Right lobe of liver (tissue), 6 donors: Measurements from ENCODE around the gene ANAPC2. TPM values are rescaled to one million over a fixed set of nuclear protein-coding genes. Genes with fewer than 3 reads are reported as not detected.

Experiments
- ATAC-seq, 4 donors: fragments of 200-7000 bp; cut with Tn5 transposase; one replicate each; pipeline ENCODE4 v1.9.1; 2020; ENCODE audit warnings: mild to moderate bottlenecking in 4 of 4, moderate library complexity in 4 of 4
- DNase-seq, 3 donors: peaks; one replicate each; pipeline ENCODE4 v3.0.0-alpha.2; 2020
- H3K27ac ChIP-seq, 3 donors: fragments of 200-600 bp; one replicate each; pipeline ENCODE4 v1.8.0; 2022
- H3K27me3 ChIP-seq, 2 donors: fragments of 200-600 bp; one replicate each; pipeline ENCODE4 v1.8.0; 2022
- H3K36me3 ChIP-seq, 4 donors: fragments of 200-600 bp; sonication (generic) in 1 of 4; one replicate each; pipeline versions ENCODE4 v1.5.1 to v1.8.0; 2017 to 2022; ENCODE audit warnings: control low read depth in 1 of 4
- H3K4me1 ChIP-seq, 4 donors: fragments of 200-600 bp; sonication (generic) in 1 of 4; one replicate each; pipeline versions ENCODE4 v1.5.1 to v1.8.0; 2017 to 2022; ENCODE audit warnings: control low read depth in 1 of 4
- H3K4me3 ChIP-seq, 3 donors: fragments of 200-600 bp; one replicate each; pipeline ENCODE4 v1.8.0; 2022
- H3K9me3 ChIP-seq, 4 donors: fragments of 200-600 bp; sonication (generic) in 1 of 4; one replicate each; pipeline versions ENCODE4 v1.5.1 to v1.8.0; 2017 to 2022; ENCODE audit warnings: control low read depth in 1 of 4
- POLR2A ChIP-seq: fragments of 450-650 bp; IDR thresholded peaks from one replicate; pipeline ENCODE4 v1.6.1; 2017; ENCODE audit warnings: antibody characterized with exemption, mild to moderate bottlenecking
- WGBS: methylation state at CpG from one replicate; pipeline ENCODE4 v1.1.6; 2018; ENCODE audit warnings: low coverage, low lambda C conversion rate; ENCODE audit not compliant: insufficient coverage; ENCODE audit errors: missing lambda C conversion rate; 5-methylcytosine and 5-hydroxymethylcytosine counted together
- intact Hi-C, 2 donors: fragments of 100-400 bp; cut with DNase I; formaldehyde crosslinking; loops; one replicate each; pipeline versions ENCODE4 v1.11.2 to v1.14.1; 2022
- total RNA-seq, 6 experiments: library from RNA; depleted of rRNA in 2 of 6; stranded (reverse); fragments of >200 nt in 2 of 6; fragmentation: NEBNext Ultra II Directional in 3 of 6; extraction: Animal tissue kit (Norgen Biotek cat#: 25700) in 3 of 6; gene quantifications; one replicate each; pipeline versions ENCODE4 v1.1.0 to v1.2.4, GENCODE V29; 2016 to 2023
- TF ChIP-seq, protein P1 (sequence below), 4 donors: fragments of 200-600 bp in 3 of 4; fragments of 450-650 bp in 1 of 4; IDR thresholded peaks; one replicate each; pipeline versions ENCODE4 v1.5.1 to v1.8.0; 2016 to 2022; ENCODE audit warnings: antibody characterized with exemption in 4 of 4, mild to moderate bottlenecking in 2 of 4
- donor health status: DM: no; HTN: yes; CAD: no.
- donor health status: DM: no; HTN: no; CAD: no.
- donor health status: DM: no; HTN: no; CAD: no.
- donor health status: DM: no; HTN: yes; CAD: no.
- donor health status: DM: no; HTN: yes; CAD: no.

ANAPC2 gene
- total RNA-seq, 6 experiments from 2014 or later = 16.1 to 36.5 (median 27.9) TPM

- no peak for TF ChIP-seq POLR2A
- TF ChIP-seq, protein P1, sequence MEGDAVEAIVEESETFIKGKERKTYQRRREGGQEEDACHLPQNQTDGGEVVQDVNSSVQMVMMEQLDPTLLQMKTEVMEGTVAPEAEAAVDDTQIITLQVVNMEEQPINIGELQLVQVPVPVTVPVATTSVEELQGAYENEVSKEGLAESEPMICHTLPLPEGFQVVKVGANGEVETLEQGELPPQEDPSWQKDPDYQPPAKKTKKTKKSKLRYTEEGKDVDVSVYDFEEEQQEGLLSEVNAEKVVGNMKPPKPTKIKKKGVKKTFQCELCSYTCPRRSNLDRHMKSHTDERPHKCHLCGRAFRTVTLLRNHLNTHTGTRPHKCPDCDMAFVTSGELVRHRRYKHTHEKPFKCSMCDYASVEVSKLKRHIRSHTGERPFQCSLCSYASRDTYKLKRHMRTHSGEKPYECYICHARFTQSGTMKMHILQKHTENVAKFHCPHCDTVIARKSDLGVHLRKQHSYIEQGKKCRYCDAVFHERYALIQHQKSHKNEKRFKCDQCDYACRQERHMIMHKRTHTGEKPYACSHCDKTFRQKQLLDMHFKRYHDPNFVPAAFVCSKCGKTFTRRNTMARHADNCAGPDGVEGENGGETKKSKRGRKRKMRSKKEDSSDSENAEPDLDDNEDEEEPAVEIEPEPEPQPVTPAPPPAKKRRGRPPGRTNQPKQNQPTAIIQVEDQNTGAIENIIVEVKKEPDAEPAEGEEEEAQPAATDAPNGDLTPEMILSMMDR (IDR thresholded peaks at IDR 0.05) = no peak
- H3K27me3 ChIP-seq = peaks cover 6 to 41% of the 10 kb centered on the region in 2 donors
- DNase-seq (no peak), ATAC-seq (no peak)
- no peak overlapping the region for H3K4me3 ChIP-seq
- no peaks in the 10 kb centered on the region for H3K9me3 ChIP-seq
- no peak overlapping the region for H3K27ac ChIP-seq
- WGBS = 23% methylated on average over 13 of the region's 56 CpGs
- H3K4me1 ChIP-seq = peaks cover 0 to 6% (median 0%) of the 10 kb centered on the region in 4 donors
- H3K36me3 ChIP-seq = no peaks in the 10 kb centered on the region
- intact Hi-C loops = loop anchor here in 1 of 2 donors (10.0 kb wide), 1 partner anchor 614 kb away; no protein-coding TSS in a partner anchor
Measured at GRCh38 chr9:137160716-137161557, 27.4 kb downstream of the ANAPC2 start.

DNA sequence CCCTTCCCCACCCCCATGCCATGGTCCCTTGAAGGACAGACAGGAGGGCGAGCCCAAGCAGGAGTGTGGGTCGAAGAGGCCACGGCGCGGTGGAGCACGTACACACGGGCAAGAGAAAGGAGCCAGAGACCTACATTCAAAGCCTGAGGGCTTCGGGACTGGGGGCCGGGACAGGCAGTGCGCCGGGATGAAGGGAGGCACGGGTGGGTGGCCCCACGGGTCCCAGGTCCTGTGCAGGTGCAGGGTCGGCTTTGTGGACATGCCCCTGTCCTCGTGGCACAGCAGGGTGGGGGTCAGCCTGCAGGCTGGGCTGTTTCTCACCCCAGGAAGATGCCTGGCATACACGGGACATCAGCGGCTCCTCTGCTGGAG is 28.3 kb downstream of the ANAPC2 start:
- no peak for TF ChIP-seq POLR2A
- TF ChIP-seq, protein P1 (IDR thresholded peaks at IDR 0.05) = no peak
- Histone ChIP-seq H3K4me1 (peaks cover 0 to 6% (median 0%) of the 10 kb centered on the region in 4 donors), H3K27ac (no peak overlapping the region), H3K27me3 (peaks cover 6 to 32% of the 10 kb centered on the region in 2 donors), H3K36me3 (no peaks in the 10 kb centered on the region), H3K4me3 (no peak overlapping the region), H3K9me3 (no peaks in the 10 kb centered on the region)
- DNase-seq (no peak), ATAC-seq (no peak)
- intact Hi-C loops = loop anchor here in 1 of 2 donors (10.0 kb wide), 1 partner anchor 615 kb away; no protein-coding TSS in a partner anchor
- WGBS = 52% methylated on average over 12 of the region's 17 CpGs

- no peak for TF ChIP-seq POLR2A
- TF ChIP-seq, protein P1 (IDR thresholded peaks at IDR 0.05) = no peak
- no peak for DNase-seq
- WGBS = 22% methylated on average over 9 of the region's 14 CpGs
- Histone ChIP-seq H3K9me3 (no peaks in the 10 kb centered on the region), H3K4me1 (peaks cover 0 to 6% (median 0%) of the 10 kb centered on the region in 4 donors), H3K27me3 (peaks cover 6 to 28% of the 10 kb centered on the region in 2 donors), H3K36me3 (no peaks in the 10 kb centered on the region), H3K27ac (no peak overlapping the region), H3K4me3 (no peak overlapping the region)
- intact Hi-C loops = loop anchor here in 1 of 2 donors (10.0 kb wide), 1 partner anchor 615 kb away; no protein-coding TSS in a partner anchor
- no peak for ATAC-seq
Measured at GRCh38 chr9:137159105-137160053, 29.0 kb downstream of the ANAPC2 start.

GRCh38 chr9:137158625-137159024 is 29.7 kb downstream of the ANAPC2 start:
- Histone ChIP-seq H3K9me3 (no peaks in the 10 kb centered on the region), H3K36me3 (no peaks in the 10 kb centered on the region), H3K27ac (no peak overlapping the region), H3K4me1 (peaks cover 0 to 6% (median 0%) of the 10 kb centered on the region in 4 donors), H3K27me3 (peaks cover 6 to 24% of the 10 kb centered on the region in 2 donors), H3K4me3 (no peak overlapping the region)
- DNase-seq = no peak
- 43% methylated on average over 1 of the region's 4 CpGs for WGBS
- TF ChIP-seq, protein P1 (IDR thresholded peaks at IDR 0.05) = no peak
- TF ChIP-seq POLR2A = no peak
- no peak for ATAC-seq
- intact Hi-C loops = no loop called here
